Upper lobe of left lung (tissue), 4 donors: ENCODE measurements around the gene TAC4.

ENCODE experiments used
- CTCF ChIP-seq, 6 experiments: fragments of 450-650 bp in 4 of 6; fragments of 200-600 bp in 2 of 6; sonication (generic) in 2 of 6; IDR thresholded peaks; one replicate each; pipeline ENCODE4 v1.5.1; 2016 to 2019; ENCODE audit warnings: antibody characterized with exemption in 6 of 6
- POLR2A ChIP-seq, 4 donors: fragments of 450-650 bp; IDR thresholded peaks; one replicate each; pipeline ENCODE4 v1.5.1; 2016 to 2017; ENCODE audit warnings: antibody characterized with exemption in 4 of 4, mild to moderate bottlenecking in 2 of 4
- POLR2AphosphoS5 ChIP-seq, 2 donors: sonication (generic); formaldehyde crosslinking; IDR thresholded peaks; one replicate each; pipeline ENCODE4 v1.5.1; 2017; ENCODE audit warnings: antibody characterized with exemption in 2 of 2

DNA sequence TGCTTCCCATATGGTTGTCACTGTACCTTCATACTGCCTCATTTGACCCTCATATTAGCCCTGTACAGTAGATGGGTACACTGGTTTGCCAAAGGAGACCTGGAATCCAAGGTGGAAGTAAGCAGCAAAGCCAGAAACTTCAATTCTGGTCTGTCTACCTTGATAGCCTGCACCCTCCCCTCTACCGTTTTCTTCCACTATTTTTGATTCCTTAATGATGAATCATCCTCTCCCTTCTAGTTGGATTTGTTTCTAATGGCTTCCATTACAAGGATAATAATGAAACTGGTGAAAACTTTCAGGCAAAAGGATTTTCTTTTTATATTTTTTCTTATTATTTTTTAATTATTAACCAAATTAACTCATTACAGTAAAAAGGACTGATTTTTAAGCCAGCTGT, 17.3 kb downstream of the TAC4 start:
- TF ChIP-seq CTCF (IDR thresholded peaks at IDR 0.05) (no peak), POLR2A (IDR thresholded peaks at IDR 0.05) (no peak), POLR2AphosphoS5 (IDR thresholded peaks at IDR 0.05) (no peak)
